Stimulated activated naive CD4-positive, alpha-beta T cell (primary cell): ENCODE measurements around the gene PSD4.

Source experiments
- DNase-seq, 6 experiments: peaks; one replicate each; lab custom pipeline; 2025; lab: John Stamatoyannopoulos, UW

The PSD4 gene

DNA sequence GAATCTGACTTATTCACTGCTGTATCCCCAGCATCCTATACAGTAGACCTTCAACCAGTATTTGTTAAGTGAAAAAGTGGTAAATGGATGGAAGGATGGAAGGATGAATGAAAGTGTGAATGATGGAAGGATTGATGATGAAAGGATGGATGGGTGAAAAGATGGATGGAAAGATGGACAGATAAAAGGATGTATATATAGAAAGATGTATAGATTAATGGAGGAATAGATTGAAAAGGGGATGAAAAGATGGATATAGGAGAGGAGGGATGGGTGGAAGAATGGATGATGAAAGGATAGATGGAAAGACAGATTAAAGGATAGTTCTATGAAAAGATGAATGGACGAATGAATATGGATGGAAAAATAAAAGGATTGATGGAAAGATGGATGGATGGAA is 50.0 kb downstream of the PSD4 start:
- no peak for DNase-seq

DNA sequence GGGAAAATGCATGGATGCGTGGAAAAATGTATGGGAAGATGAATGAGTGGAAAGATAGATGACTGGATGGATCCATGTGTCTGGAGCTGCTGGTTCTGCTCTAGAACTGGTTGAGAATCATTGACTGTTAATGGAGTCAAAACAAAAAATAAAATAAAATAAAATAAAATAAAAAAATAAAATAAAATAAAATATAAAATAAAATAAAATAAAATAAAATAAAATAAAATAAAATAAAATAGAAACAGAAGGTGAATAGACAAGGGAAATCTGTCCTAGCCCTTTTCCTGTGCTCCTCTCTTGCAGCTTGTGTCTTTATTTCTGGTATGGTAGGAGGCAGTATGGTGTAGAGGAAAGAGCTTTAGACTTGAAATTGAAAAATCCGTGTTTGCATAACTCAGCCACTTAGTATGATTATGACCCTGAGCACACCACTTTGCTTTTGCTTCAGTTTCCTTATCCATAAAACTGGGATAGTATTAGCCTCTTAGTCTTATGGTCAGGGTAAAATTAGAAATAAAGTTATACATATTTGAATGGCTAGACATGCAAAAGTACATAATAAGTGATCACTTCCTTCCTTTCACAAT is 51.0 kb downstream of the PSD4 start:
- no peak for DNase-seq

DNA sequence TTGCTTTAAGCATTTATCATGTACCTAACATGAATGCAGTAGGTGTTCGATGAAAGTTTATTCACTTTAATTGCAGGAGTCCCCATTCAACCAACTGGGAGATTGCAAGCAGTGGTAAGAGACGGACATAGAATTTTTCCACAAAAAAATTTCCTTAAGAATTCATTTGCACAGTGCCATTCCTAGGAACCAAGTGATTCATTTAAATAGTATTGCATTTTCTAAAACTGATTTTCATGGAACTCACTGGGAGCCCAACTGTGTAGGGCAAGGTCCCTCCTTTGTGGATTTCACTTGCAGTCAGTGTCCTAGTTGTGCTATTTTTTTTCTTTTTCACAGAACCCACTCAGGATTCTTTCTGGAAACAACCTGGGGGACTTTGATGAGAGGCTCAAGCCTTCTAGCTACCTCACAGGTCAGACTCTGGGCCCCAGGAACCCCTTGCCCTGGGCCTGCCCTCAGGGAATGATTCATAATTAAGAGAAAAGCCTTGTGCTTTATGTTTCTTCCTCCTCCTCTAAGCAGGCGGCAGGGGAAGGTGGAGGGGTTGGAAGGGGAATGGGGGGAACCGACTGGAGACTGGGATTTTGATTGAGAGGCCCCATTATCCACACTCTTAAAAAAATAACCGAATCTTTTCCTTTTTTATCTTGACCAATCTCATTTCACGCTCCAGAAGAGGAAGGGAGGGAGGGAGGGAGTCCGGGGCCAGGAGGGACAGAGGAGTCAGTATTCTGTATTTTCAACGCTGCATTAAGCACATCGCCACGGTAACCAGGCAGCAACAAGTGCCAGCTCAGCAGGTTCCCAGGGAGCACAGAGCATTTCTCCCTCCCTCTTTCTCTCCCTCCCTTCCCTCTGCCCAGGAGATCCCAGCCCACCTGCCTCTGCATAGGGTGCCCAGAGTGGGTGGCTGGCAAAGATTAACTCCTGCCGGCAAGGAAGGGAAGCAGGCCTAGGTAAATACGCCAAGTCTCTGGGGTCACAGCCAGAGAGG is 51.8 kb downstream of the PSD4 start:
- DNase-seq = no peak

DNA sequence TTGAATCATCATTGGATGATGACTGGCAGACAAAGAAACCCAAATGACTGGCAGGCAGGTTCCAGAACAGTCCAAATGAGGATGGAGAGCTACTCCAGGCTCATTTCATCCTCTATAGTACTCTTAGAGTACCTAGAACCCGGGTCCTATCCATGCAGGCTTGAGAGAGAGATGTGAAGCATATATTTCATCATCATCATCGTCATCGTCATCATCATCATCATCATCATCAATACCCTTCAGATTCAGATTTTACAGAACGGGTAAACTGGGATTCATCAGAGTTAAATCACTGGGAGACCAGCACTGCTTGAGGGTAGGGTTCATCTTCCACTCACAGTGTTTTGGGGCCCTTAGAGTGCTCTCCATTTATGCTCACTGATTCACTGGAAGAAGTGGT is 52.7 kb downstream of the PSD4 start:
- DNase-seq = no peak

DNA sequence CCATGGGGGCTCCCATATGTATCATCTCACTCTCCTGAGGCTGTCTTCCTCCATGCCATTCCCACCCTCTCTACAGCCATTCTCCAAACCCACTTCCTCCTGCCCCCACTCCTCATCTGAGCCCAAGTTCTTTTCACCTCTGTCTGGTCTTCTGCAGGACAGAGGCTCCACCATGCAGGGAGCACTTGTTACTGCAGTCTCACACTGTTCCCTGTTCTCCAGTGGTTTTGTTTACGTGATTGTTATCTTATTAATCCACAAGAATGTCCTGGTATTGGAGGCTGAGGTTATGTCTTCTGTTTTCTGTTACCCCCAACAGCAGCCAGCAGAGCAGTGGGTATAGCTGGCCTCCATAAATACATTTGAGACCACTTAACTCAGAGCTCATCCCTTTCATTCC is 53.5 kb downstream of the PSD4 start:
- DNase-seq = no peak

DNA sequence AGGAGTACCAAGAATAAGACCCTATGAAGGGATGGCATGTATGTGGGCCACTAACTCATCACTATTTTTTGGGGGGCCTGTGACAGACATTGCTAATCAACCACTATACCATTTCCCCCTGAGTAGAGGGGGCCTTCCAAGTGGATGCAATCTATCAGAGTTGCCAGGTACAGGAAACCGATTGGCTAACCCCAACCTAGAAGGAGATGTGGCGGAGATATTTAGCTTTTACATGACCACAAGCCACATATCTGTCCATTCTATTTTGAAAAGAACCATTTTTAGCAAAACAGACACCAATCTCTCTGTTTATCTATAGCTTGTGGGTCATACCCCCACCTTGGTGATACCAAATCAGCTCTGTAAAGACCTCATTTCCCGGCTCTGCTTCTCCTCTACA is 53.9 kb downstream of the PSD4 start:
- no peak for DNase-seq

DNA sequence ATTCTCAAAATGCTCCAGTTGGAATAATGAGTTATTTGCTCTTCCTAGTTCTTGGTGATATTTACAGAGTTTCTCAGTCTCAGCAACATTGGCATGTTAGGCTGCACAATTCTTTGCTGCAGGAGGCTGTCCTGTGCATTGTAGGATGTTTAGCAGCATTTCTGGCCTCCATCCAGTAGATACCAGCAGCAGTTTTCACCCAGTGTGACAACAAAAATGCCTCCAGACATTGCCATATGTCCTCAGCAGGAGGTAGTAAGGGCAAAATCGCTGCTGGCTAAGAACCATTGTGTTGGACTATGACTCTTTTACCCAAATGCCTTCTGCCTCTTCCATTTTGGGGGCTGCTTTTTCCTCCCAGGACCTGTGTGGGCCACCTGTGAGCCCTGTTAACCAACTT is 54.6 kb downstream of the PSD4 start:
- DNase-seq = no peak

DNA sequence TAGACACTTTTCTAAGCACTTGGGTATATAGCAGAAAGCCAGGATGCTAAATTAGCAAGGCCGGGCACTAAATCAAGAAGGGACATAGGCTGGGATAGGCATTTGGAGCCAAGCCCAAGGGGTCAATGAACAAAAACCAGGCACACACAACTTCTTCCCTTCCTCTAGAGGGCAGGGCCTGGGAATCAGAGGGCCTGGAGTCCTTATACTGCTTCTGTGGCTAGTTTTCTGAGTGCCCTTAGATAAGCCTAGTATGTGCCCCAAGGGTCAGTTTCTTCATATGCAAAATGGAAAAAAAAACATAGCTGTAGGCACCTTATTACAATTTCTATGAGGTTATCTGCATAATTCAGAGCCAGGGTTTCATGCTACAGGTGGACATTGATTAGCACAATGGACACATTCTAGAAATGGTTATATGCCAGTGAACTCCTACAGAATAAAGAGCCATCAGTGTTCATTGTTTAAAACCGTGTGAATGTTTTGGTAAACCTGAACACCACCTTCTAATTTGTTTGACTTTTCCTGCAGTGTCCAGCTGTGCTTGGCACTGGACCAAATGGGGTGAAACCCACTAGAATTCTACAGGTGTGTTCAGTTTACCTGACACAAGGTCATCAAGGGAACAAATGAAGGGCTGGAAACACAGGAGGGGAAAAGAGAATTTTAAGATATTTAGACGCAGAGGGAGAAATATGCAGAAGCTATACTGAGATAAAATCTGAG is 55.4 kb downstream of the PSD4 start:
- DNase-seq = no peak

DNA sequence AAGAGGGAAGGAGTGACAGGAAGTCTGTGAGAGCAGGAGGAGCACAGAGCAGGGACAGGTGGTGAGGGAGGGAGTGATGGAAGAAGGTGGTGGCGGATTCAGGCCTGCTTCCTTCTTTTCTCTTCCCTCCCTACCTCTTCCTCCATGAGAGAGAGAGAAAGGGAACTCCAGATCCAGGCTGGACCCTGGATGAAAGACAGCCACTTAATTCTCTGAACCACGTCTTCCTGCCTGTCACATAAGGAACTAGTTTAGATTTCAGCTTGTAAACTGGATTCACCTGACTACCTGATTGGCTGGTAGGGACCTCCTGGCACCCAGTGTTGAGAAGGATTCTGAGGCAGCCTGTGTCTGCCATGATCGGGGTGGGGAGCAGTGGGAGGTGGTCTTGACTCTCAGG is 56.0 kb downstream of the PSD4 start:
- DNase-seq = no peak

DNA sequence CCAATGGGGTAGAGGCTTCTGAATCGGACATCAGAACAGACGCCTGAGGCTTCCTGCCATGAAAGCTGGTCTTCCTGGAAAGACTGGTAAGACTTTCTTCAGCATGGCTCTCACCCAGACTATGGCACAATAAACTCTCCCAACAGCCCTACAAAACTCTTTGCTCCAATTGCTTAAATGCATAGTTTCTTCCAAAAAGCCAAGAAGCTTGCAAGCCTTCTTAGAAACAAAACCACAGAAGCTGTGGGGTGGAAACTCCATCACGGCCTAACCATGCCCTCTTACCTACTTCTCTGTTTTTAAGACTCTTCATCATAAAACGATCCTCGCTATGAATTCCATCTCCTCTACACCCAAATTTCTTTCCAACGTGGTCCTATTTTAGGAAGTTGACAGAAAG is 56.8 kb downstream of the PSD4 start:
- no peak for DNase-seq

DNA sequence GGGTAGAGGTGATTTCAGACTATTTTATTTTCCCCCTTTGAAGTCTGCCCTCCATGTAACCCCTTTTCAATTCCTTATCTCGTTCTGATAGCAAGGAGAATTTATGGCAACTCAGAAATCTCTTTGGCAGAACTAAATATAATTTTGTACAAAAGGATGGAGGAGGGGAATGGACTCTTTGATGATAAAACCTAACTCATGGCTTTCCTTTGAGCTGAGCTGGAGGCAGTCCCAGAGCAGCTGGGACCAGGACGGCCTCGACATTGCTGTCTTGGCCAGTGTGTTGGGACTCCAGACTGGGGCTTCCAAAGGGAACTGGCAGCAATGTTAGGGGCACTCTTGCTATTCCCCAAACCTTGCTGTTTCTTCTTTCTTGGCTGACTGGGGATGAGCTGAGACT is 57.3 kb downstream of the PSD4 start:
- DNase-seq = no peak

DNA sequence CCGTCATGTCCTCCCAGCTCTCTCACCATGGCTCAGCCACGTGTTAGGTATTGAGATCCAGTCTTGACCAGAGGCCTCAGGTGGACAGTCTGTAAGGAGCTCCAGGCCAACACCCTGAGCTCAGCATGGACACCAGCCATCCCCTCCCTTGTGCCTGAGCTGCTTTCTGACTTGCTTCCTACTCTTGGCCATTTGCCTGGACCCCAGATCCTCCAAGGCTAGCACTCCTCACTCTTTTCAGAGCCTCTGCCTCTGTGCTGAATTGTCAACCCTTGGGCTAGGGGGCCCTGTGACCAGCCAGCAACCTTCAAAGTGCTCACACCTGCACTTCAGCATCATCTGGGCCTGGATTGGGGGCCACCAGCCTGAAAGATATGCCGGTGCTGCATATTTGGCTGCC is 58.4 kb downstream of the PSD4 start:
- no peak for DNase-seq

DNA sequence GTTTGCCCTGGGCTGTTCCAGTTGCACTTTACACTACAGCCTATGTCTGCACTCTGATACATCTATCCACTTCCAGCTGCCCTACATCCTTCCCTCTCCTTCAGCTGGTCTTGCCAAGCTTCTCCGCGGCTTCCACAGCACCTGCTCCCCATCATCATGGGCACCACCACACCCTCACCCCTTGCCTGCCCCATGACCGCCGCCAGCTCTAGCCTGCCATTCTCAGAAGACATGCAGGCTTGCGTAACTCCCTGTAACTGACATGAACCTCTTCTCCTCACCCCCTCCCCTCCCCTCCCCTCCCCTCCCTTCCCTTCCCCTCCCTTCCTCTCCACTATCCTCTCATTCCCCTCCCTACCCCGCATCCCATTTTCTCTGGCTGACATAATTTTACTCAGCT is 59.0 kb downstream of the PSD4 start:
- DNase-seq = no peak

DNA sequence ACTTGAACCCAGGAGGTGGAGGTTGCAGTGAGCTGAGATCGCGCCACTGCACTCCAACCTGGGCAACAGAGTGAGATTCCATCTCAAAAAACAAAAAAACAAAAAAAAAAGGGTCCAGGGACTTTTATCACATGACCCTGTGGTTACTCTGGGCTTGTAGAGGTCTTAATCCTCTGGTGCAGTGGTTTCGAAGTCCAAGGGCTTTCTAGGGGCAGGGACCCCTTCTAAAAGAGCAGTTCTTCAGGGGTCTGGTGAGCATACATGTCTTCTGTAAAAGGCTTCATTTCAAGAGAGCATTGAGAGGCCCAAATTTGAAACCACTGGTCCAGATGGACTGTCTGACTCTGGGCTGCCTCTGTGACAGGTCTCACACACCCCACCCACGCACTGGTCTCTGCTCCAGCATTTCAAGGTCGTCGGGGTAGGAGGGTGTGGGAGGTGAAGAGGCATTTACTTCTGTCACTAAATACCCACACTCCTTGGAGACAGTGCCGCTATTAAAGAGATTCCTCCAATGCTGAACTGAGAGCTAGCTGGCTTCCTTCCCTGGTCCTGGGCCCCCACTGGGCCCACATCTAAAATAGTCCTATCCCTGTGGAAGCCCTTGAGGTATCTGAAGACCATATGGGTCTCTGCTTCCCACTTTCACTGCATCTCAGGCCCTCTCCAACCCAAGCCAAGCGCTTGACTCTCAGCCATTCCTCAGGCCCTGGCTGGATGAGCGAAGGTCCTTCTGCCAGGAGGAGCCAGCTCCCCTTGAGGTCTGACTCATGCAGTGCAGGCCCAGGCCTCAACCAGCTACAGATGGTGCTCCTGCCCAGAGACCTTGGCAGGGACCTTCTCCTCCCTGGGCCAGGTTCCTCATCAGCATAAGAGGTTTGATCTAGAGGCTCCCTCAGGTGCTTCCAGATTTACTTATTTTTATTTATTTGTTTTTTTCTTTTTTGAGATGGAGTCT is 60.1 kb downstream of the PSD4 start:
- no peak for DNase-seq

DNA sequence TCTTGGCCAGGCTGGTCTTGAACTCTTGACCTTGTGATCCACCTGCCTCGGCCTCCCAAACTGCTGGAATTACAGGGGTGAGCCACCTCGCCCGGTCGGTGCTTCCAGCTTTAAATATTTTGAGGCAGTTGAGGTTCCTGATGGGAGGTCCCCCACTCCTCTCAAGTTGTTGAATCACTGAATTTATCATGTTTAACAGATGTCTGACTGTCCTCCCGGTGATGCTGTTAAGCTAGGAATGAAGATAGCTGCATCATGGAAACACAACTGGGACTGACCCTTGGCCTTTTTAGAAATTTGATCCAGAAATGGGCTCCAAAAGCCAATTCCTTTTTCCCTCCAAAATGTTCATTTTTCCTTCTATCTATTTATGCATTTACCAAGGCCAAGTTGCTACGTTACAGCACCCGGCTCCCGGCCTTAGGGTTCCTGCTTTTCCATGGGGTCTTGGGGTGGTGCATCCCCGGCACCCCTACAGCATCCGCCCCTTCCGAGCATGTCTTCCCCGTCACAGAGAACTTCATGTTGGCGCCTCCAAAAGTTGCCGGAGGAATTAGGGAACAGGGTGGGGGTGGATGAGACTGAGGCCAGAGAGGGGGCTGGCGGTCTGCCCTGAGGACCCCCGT is 61.1 kb downstream of the PSD4 start:
- no peak for DNase-seq

DNA sequence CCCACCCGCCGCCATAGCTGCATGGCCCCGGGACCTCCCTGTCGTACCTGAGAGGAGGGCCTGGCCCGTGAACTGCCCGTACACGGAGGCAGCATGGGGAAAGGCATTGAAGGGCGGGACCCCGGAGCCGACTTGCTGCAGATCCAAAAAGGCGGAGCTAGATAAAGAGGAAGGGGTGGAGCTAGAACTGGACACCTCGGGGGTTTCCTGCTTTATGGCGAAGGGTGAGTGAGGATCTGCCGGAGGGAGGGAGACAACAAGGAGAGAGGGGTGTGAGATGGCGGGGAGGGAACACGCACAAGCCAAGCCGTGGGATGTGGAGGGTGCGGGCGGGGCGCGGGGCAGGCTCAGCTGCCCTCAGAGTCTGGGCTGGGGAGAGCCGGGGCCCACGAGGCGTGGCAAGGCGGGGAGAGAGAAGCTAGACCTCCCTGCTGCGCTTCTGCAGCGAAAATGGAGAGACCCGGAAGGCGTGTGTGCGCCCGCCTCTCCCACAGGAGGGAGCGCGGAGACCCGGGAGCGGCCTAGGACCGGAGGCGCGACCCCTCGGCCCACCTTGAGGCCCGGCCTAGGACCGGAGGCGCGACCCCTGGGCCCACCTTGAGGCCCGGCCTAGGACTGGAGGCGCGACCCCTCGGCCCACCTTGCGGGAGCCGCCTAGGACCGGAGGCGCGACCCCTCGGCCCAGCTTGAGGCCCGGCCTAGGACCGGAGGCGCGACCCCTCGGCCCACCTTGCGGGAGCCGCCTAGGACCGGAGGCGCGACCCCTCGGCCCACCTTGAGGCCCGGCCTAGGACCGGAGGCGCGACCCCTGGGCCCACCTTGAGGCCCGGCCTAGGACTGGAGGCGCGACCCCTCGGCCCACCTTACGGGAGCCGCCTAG is 61.8 kb downstream of the PSD4 start:
- DNase-seq = peak in 3 of 6 experiments; percentile 20 to 49 (median 34)

DNA sequence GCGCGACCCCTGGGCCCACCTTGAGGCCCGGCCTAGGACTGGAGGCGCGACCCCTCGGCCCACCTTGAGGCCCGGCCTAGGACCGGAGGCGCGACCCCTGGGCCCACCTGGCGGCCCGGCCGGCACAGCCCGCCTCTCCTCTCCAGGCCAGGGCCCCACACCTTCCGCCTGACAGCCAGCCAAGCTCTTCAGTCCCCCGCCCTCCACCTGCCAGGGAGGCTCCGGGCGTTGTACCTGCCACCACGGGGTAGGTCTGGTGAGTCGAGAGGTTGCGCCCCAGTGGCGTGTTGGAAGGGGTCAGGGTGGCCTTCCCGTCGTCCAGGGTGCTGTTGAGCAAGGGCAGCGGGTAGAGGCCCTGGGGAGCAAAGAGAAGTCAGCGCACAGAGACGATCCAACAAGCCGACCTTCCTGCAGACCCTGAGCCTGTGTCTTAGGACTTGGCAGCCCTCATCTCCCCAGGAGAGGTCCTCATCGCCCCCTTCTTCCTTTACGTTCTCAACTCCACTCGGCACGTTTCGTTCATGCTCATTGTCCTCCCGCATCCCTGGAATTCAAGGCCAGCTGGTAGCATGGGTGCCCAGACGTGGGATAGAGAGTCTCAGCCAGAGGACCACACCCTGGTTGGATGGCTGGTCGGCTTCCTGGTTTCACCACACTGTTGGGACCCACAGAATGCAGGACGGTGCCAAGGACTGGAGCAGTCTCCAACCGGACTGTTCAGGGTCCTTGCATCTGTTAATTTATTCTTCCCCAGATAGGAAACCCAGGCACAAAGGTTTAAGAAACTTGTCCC is 62.8 kb downstream of the PSD4 start:
- DNase-seq = no peak

DNA sequence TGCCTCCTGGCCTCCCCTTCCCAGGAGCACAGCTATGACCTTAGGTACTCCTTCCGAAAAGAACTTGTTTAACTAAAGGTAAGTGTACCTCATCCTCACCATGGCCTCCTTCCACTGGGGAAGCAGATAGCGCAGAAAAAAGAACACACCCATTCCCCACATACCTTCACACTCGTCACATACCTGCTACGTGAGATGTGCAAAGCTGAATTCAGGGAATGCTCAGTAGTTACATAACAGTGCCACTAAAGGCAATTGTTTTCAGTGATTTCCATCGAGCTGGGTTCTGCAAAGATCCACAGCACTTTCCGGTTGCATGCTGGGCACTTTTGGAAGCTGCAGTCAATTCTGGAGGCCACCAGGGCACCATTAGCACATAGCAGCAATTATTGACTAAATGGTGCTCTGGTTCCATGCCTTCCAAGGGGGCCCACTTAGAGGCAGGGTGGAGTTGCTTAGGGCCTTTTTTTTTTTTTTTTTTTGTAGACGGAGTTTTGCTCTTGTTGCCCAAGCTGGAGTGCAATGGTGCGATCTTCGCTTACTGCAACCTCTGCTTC is 63.9 kb downstream of the PSD4 start:
- DNase-seq = no peak
